Left ventricle myocardium inferior (tissue), 1 donor: Measurements from ENCODE around the gene LRBA. TPM values are rescaled to one million over a fixed set of nuclear protein-coding genes. Genes with fewer than 3 reads are reported as not detected.

ENCODE experiments used
- DNase-seq: peaks from one replicate; pipeline ENCODE4 v3.0.0-alpha.2; 2020
- H3K27ac ChIP-seq: fragments of 200-600 bp; replicated peaks from 2 replicates; pipeline ENCODE4 v1.8.0; 2021
- H3K27me3 ChIP-seq: fragments of 200-600 bp; 2 replicates; pipeline ENCODE4 v1.8.0; 2021; ENCODE audit warnings: low read depth
- H3K36me3 ChIP-seq: fragments of 200-600 bp; 2 replicates; pipeline ENCODE4 v1.8.0; 2021
- H3K4me1 ChIP-seq: fragments of 200-600 bp; 2 replicates; pipeline ENCODE4 v1.8.0; 2021
- H3K4me3 ChIP-seq: fragments of 200-600 bp; 2 replicates; pipeline ENCODE4 v1.8.0; 2021; ENCODE audit warnings: mild to moderate bottlenecking, moderate library complexity
- H3K9me3 ChIP-seq: fragments of 200-600 bp; replicated peaks from 2 replicates; pipeline ENCODE4 v1.8.0; 2021
- intact Hi-C: fragments of 100-400 bp; cut with micrococcal nuclease; formaldehyde crosslinking; loops from one replicate; pipeline ENCODE4 v1.11.0; 2022
- total RNA-seq: library from RNA; stranded (reverse); fragmentation: NEBNext Ultra II Directional; extraction: Animal tissue kit (Norgen Biotek cat#: 25700); gene quantifications from one replicate; pipeline ENCODE4 v1.2.1, GENCODE V29; 2021
- TF ChIP-seq, protein P1 (sequence below): fragments of 200-600 bp; IDR thresholded peaks from 2 replicates; pipeline ENCODE4 v1.8.0; 2021; ENCODE audit warnings: antibody characterized with exemption, mild to moderate bottlenecking, borderline replicate concordance
- donor health status: DM: no; HTN: yes; CAD: no; lungs with severe emphysema.

The LRBA gene
- total RNA-seq, 1 donor from 2014 or later: 19.1 TPM

DNA sequence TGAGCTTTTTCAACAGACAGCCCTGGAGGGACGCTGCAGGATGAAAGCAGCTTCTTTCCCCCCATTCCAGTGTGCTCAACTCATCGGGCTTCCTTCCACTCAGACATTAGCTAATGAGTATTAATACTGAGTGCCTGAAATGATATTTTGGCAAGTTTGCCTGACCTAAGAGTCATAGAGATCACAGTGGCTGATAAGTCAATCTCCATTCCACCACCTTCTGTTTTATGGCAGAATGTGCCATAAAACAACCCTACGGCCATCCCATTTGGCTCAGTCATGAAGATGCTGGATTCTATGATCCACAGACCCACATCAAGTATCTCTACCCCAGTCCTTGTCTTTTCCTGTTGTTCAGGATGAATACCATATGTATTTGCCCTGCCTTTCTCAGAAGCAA lies 481.4 kb downstream of the LRBA start:
- TF ChIP-seq, protein P1, sequence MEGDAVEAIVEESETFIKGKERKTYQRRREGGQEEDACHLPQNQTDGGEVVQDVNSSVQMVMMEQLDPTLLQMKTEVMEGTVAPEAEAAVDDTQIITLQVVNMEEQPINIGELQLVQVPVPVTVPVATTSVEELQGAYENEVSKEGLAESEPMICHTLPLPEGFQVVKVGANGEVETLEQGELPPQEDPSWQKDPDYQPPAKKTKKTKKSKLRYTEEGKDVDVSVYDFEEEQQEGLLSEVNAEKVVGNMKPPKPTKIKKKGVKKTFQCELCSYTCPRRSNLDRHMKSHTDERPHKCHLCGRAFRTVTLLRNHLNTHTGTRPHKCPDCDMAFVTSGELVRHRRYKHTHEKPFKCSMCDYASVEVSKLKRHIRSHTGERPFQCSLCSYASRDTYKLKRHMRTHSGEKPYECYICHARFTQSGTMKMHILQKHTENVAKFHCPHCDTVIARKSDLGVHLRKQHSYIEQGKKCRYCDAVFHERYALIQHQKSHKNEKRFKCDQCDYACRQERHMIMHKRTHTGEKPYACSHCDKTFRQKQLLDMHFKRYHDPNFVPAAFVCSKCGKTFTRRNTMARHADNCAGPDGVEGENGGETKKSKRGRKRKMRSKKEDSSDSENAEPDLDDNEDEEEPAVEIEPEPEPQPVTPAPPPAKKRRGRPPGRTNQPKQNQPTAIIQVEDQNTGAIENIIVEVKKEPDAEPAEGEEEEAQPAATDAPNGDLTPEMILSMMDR: no peak
- Histone ChIP-seq H3K36me3 (no peaks in the 10 kb centered on the region), H3K27ac (no peak overlapping the region), H3K4me1 (no peaks in the 10 kb centered on the region), H3K4me3 (no peak overlapping the region), H3K9me3 (no peaks in the 10 kb centered on the region), H3K27me3 (no peaks in the 10 kb centered on the region)
- DNase-seq: no peak
- intact Hi-C loops: no loop called here

DNA sequence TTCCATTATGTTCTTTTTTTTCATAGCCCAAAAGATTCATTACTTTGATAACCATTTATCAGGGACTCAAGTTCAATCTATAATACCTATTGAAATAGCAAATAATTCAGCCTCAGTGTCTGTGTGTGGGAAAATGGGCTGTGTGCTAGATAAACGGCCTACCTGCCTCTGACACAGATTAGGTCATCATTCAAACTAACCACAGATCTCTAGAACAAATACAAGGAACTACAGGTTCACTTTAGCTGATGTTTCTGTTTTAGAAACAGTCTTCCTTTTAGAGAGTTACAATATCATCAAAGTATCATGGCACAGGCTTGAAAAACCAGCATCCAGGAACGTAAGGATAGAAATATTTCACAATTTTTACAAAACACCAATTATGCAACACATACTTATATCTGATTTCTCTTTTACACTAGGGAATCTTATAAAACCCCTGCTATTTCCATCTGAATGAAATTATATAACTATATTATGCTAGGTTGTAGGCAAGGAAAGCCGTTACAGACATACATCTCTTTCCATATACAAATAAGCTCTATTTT lies 489.7 kb downstream of the LRBA start:
- H3K27ac ChIP-seq: no peak overlapping the region
- intact Hi-C loops: no loop called here
- TF ChIP-seq, protein P1: no peak

DNA sequence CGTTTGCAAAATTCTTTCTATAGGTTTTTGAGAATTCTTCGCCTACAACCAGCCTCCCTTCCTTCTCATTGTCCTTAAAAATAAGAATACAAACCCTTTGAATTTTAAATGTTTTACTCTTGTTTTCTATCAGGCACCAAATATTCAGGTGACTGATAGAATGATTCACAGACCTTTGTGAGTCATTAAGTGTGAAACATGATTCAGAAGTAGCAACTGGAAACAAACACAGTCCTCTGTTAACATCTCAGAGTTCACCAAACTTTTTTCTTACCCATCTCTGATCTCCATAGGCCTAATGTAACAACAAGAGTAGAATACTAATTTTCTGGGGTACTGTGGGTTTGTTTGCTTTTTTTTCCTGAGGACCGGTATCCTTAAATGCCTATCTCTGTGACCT lies 496.5 kb downstream of the LRBA start:
- Histone ChIP-seq H3K27ac (no peak overlapping the region), H3K27me3 (no peaks in the 10 kb centered on the region), H3K4me3 (no peak overlapping the region), H3K36me3 (no peaks in the 10 kb centered on the region), H3K4me1 (no peaks in the 10 kb centered on the region), H3K9me3 (no peaks in the 10 kb centered on the region)
- DNase-seq: no peak
- TF ChIP-seq, protein P1: no peak
- intact Hi-C loops: no loop called here

More for the DNA sequence above, 489.7 kb downstream of the LRBA start:
- Histone ChIP-seq H3K27me3 (no peaks in the 10 kb centered on the region), H3K4me3 (no peak overlapping the region), H3K36me3 (no peaks in the 10 kb centered on the region), H3K4me1 (no peaks in the 10 kb centered on the region), H3K9me3 (no peaks in the 10 kb centered on the region)
- DNase-seq: no peak

DNA sequence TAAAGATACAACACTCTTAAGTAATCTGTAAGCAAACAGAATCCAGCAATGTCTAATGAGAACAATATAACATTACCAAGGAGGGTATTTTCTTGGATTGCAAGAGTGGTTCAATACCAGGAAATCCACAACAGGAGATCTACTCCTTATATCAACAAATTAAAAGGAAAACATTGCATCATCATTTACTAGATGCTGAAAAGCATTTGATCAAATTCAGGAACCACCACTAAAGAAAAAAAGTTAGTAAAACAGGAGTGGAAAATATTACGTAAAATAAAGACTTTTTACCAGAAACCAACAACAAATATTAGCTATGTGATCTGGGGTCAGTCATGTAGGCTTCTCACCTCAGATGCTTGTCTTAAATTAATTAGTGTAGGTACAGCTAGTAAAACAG lies 499.9 kb downstream of the LRBA start:
- Histone ChIP-seq H3K27me3 (no peaks in the 10 kb centered on the region), H3K4me3 (no peak overlapping the region), H3K36me3 (no peaks in the 10 kb centered on the region), H3K27ac (no peak overlapping the region), H3K4me1 (no peaks in the 10 kb centered on the region), H3K9me3 (no peaks in the 10 kb centered on the region)
- DNase-seq: no peak
- TF ChIP-seq, protein P1: no peak
- intact Hi-C loops: no loop called here

DNA sequence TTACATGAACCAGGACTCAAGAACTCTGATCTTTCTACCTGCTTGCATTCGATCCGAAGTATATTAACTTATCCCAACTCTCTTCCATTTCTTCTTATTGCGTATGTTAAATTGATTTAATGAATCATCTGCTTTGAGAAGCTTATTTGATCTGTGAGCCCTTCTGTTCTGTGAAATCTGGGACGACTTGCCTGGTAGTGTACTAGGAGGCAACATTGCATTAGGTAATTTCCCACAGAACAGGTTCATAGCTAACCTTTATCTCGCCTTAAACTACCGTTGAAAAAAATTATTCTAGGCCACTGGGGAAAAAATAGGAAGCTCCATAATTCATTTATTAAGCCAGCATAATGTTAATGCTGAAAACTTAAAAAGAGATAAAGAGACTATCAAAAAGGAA lies 500.4 kb downstream of the LRBA start:
- H3K36me3 ChIP-seq: no peaks in the 10 kb centered on the region
- H3K27me3 ChIP-seq: no peaks in the 10 kb centered on the region
- H3K27ac ChIP-seq: no peak overlapping the region
- H3K4me3 ChIP-seq: no peak overlapping the region
- intact Hi-C loops: no loop called here
- TF ChIP-seq, protein P1: no peak
- H3K9me3 ChIP-seq: no peaks in the 10 kb centered on the region
- no peaks in the 10 kb centered on the region for H3K4me1 ChIP-seq
- DNase-seq: no peak
